MM.1S (cell line): Measurements from ENCODE around the gene ATE1.

ENCODE experiments used
- CTCF ChIP-seq: fragments of 300-600 bp; sonication (generic); IDR thresholded peaks from 2 replicates; pipeline ENCODE4 v1.5.1; 2016; ENCODE audit warnings: antibody characterized with exemption, low read length, mixed read lengths
- EZH2 ChIP-seq: fragments of 300-600 bp; sonication (generic); optimal IDR thresholded peaks from 2 replicates; pipeline ENCODE3; 2017; ENCODE audit warnings: low read depth, mild to moderate bottlenecking, antibody characterized with exemption, low read length, mixed read lengths
- EZH2phosphoT487 ChIP-seq: fragments of 300-600 bp; sonication (generic); IDR thresholded peaks from 2 replicates; pipeline ENCODE4 v1.6.1; 2018; ENCODE audit warnings: antibody characterized with exemption, low read length

- TF ChIP-seq EZH2 (no peak), CTCF (no peak), EZH2phosphoT487 (no peak)
These were observed 155.4 kb downstream of the ATE1 start for GRCh38 chr10:121772406-121772805.
